SJSA1 (cell line): Measurements from ENCODE around the gene UPK1B. TPM values are rescaled to one million over a fixed set of nuclear protein-coding genes. Genes with fewer than 3 reads are reported as not detected.
"Not testable (repeated sequence)": the region's sequence is repeated elsewhere in the genome, so short reads cannot be mapped to it uniquely, and the experiment has no call there.

Experiments used
- DNase-seq, 2 experiments: peaks; one replicate each; pipeline ENCODE4 v3.0.0-alpha.2; 2015 to 2020; ENCODE audit warnings: low spot score in 2 of 2, low read depth in 1 of 2
- H3K27ac ChIP-seq: fragments of 250-450 bp; sonication (Bioruptor Pico); 2 replicates; pipeline ENCODE4 v1.5.1; 2020; ENCODE audit warnings: mild to moderate bottlenecking, moderate library complexity
- H3K27me3 ChIP-seq: fragments of 250-450 bp; sonication (Bioruptor Pico); replicated peaks from 2 replicates; pipeline ENCODE4 v1.5.1; 2020; ENCODE audit warnings: mild to moderate bottlenecking, moderate library complexity
- H3K36me3 ChIP-seq: fragments of 250-450 bp; sonication (Bioruptor Pico); 2 replicates; pipeline ENCODE4 v1.5.1; 2020; ENCODE audit warnings: mild to moderate bottlenecking
- H3K4me1 ChIP-seq: fragments of 250-450 bp; sonication (Bioruptor Pico); replicated peaks from 2 replicates; pipeline ENCODE4 v1.6.1; 2021; ENCODE audit warnings: mild to moderate bottlenecking
- H3K4me3 ChIP-seq: fragments of 250-450 bp; sonication (Bioruptor Pico); 2 replicates; pipeline ENCODE4 v1.5.1; 2020; ENCODE audit warnings: mild to moderate bottlenecking
- H3K9me3 ChIP-seq: fragments of 250-450 bp; sonication (Bioruptor Pico); replicated peaks from 2 replicates; pipeline ENCODE4 v1.5.1; 2020; ENCODE audit warnings: mild to moderate bottlenecking
- total RNA-seq: library from RNA; depleted of rRNA; stranded (reverse); fragments of >200 nt; shearing (Covaris generic); gene quantifications from 2 replicates; pipeline ENCODE4 v1.2.3, GENCODE V29; 2014; rRNA removed

Gene UPK1B
- total RNA-seq, 1 experiment from 2014 or later, result 0.18 TPM

DNA sequence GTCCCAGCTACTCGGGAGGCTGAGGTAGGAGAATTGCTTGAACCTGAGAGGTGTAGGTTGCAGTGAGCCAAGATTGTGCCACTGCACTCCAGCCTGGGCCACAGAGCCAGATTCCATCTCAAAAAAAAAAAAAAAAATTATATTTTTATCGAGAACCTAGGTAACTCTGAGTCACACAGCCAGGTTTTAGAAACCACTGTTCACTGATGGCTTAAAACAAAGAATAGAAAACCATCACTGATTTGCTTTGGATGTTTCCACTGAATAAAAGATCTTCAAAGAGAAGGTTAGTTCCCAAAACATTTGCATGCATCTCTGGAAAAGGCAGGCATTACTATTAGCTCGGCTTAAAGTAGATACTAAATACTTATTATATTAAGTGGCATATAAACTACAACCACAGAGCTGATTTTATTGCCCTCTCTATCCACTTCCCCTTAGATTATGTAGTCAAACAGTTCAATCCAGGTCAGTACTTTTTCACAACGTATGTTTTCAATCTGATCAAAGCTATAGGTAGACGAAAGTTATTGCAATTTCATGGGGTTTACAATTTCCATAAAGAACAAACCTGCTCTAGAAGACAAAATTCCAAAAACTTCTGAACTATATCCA, 65.9 kb downstream of the UPK1B start:
- 0 out of 2 replicates have a peak overlapping the region, but pooled peaks have one; percentile 71 for H3K27ac ChIP-seq
- peaks cover 27% of the 10 kb centered on the region for H3K36me3 ChIP-seq
- no peak for DNase-seq
- H3K27me3 ChIP-seq, result no peaks in the 10 kb centered on the region
- peak overlapping the region; percentile 73 for H3K4me3 ChIP-seq
- peaks cover 35% of the 10 kb centered on the region for H3K4me1 ChIP-seq
- no peaks in the 10 kb centered on the region for H3K9me3 ChIP-seq

DNA sequence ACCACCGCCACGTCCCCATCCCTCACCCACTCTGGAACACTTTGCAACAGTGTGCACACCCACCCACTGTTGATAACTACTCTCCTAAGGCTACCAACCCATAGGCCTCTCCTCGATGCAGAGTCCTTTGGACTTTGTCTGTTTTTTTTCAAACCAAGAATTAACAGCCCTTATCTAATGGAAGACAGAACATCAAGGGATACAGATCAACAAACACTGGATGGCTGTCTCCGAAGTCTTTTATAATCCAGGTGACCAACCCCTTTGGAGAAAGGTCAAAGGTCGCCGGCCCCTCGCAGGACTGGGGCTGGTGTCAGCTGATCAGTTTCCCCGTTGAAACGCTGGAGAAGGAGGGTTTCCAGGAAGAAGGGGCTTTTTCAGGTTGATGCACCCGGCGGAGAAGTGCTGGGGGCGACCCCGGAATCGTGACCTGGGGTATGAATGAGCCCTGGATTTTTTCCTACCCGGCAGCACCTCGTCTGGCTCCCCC, 66.7 kb downstream of the UPK1B start:
- Histone ChIP-seq H3K9me3 (no peaks in the 10 kb centered on the region), H3K4me1 (peaks cover 27% of the 10 kb centered on the region), H3K4me3 (peak overlapping the region; percentile 73), H3K27ac (peak overlapping the region; percentile 71), H3K36me3 (peaks cover 21% of the 10 kb centered on the region), H3K27me3 (no peaks in the 10 kb centered on the region)
- DNase-seq, result peak in 1 of 2 experiments; percentile 50

DNA sequence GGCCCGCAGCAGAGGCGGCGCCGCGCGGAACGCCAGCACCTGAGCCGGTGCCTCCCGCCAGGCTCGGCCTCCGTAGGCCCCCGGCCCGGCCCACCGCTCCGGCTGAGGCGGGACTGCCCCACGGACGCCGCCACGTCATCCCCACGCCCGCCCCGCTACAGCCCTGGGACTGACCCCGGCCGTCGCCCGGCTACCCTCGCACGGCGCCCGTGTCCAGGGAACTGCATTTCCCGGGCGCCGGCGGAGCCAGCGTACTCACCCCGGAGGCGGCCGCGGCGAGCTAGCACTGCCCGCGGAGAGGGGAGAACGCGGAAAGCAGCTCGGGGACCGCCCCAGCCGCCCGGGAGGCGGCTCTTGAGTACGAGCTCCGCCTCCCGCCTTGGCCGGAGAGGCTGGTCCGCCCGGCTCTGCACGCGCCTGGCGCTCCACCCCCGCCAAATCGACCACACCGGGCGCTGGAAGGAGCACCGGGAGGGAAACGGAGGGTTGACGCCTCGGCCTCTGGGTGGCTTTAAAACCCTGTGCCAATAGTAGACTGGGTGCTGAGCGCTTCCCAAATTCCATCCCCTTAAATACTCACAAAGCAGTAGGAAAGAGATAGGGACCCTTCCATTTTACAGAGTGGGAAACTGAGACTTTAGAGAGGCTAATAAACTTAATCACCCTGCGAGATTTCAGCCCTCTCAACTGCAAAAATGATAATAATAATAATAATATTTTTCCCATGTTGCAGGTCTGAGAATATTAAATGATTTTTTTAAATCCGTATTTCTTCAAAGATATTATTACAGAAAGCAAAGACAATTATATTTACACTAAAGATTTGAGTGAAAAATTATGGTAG, 67.4 kb downstream of the UPK1B start, which contains the start of gene B4GALT4:
Gene B4GALT4, minus strand, starts transcription at position 288 of the 844 bp plus-strand sequence. CDS start 10,779 bp downstream, outside the sequence.
- H3K27ac ChIP-seq, result peak within 1 kb of the TSS; percentile 71
- DNase-seq, result peak; percentile 87 to 88

DNA sequence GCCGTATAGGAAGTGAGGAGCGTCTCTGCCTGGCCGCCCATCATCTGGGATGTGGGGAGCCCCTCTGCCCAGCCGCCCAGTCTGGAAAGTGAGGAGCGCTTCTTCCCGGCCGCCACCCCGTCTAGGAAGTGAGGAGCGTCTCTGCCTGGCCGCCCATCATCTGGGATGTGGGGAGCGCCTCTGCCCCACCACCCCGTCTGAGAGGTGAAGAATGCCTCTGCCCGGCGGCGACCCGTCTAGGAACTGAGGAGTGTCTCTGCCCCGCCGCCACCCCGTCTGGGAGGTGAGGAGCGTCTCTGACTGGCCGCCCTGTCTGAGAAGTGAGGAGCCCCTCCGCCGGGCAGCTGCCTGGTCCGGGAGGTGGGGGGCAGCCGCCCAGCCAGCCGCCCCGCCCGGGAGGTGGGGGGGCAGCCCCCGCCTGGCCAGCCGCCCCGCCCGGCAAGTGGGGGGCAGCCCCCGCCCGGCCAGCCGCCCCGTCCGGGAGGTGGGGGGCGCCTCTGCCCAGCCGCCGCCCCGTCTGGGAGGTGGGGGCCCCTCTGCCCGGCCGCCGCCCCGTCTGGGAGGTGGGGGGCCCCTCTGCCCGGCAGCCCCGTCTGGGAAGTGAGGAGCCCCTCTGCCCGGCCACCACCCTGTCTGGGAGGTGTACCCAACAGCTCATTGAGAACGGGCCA, 69.1 kb downstream of the UPK1B start:
- not testable (repeated sequence) for H3K36me3 ChIP-seq, H3K27ac ChIP-seq, H3K4me3 ChIP-seq, DNase-seq, H3K9me3 ChIP-seq, H3K27me3 ChIP-seq
- H3K4me1 ChIP-seq, result peaks cover 19% of the 10 kb centered on the region

More for the DNA sequence above, 67.4 kb downstream of the UPK1B start, which contains the start of gene B4GALT4:
- peaks cover 21% of the 10 kb centered on the region for H3K4me1 ChIP-seq
- H3K27me3 ChIP-seq, result no peaks in the 10 kb centered on the region
- H3K9me3 ChIP-seq, result no peaks in the 10 kb centered on the region
- H3K4me3 ChIP-seq, result peak within 1 kb of the TSS; percentile 73
- peaks cover 16% of the 10 kb centered on the region for H3K36me3 ChIP-seq

DNA sequence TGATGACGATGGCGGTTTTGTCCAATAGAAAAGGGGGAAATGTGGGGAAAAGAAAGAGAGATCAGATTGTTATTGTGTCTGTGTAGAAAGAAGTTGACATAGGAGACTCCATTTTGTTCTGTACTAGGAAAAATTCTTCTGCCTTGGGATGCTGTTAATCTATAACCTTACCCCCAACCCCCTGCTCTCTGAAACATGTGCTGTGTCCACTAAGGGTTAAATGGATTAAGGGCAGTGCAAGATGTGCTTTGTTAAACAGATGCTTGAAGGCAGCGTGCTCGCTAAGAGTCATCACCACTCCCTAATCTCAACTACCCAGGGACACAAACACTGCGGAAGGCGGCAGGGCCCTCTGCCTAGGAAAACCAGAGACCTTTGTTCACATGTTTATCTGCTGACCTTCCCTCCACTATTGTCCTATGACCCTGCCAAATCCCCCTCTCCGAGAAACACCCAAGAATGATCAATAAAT, 69.7 kb downstream of the UPK1B start:
- H3K27ac ChIP-seq, H3K9me3 ChIP-seq, H3K4me3 ChIP-seq, H3K36me3 ChIP-seq, H3K27me3 ChIP-seq, DNase-seq: not testable (repeated sequence)
- H3K4me1 ChIP-seq, result peaks cover 19% of the 10 kb centered on the region

DNA sequence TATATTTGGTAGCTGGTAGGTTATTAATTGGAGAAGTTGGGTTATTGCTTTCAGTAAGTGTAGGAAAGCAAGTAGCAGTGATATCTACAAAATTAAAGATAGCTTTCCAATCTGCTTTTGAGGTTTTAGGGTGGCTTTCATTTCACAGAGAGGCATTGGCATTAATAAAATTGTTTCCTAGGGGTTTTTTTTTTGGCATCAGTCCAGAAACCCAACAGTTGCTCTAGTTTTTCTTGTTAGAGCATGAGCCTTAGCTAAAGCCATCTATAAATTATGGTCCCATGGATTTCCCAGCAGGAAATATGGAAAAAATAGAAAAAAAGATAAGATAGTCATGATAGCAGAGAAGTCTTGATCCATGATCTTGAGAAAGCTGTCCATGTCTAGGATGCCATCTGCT, 70.3 kb downstream of the UPK1B start:
- Histone ChIP-seq H3K4me3 (no peak overlapping the region), H3K27ac (no peak overlapping the region), H3K9me3 (no peaks in the 10 kb centered on the region), H3K4me1 (peaks cover 16% of the 10 kb centered on the region), H3K36me3 (0 out of 2 replicates have a peak, but pooled peaks cover 3% of the 10 kb centered on the region), H3K27me3 (no peaks in the 10 kb centered on the region)
- DNase-seq, result no peak

DNA sequence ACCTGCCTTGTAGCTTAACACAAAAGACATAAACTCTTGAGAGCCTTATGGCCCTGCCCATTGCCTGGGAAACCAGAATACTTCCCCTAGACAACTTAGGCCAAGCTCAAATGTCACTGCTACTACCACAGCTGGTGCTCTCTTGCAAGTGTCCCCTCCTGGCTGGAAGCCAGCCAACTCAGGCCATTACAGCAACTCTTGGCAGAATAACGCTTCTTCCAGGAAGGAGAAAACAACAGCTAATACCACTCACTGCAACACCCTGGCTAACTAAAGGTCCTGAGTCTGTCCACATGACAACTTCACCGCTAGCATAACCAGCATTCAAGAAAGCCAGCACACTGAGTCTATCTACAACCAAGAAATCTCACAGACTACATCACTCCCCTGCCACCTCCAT, 72.4 kb downstream of the UPK1B start:
- Histone ChIP-seq H3K36me3 (no peaks in the 10 kb centered on the region), H3K9me3 (no peaks in the 10 kb centered on the region), H3K27ac (no peak overlapping the region), H3K4me3 (no peak overlapping the region), H3K4me1 (peaks cover 9% of the 10 kb centered on the region), H3K27me3 (no peaks in the 10 kb centered on the region)
- DNase-seq, result no peak

Other genes with a start within 250 kb of the UPK1B start
- gene IGSF11, start 138.8 kb upstream of the UPK1B start, total RNA-seq, result 0.18 and 1.0 TPM in 2 replicates
- not detected in 2 replicates for gene TEX55, start 27.4 kb upstream of the UPK1B start, total RNA-seq
- gene B4GALT4, start 67.3 kb downstream of the UPK1B start, total RNA-seq, result 25.8 and 25.9 TPM in 2 replicates
- gene ARHGAP31, start 120.8 kb downstream of the UPK1B start, total RNA-seq, result 8.8 and 13.7 TPM in 2 replicates